GM18909 (cell line): ENCODE results near the gene FGF22.
A peak's percentile ranks its signal among the peaks of the same experiment; 100 is the strongest.
"Not testable (repeated sequence)": the region's sequence is repeated elsewhere in the genome, so short reads cannot be mapped to it uniquely, and the experiment has no call there.

ENCODE experiments used
- ATAC-seq: cut with Tn5 transposase; IDR thresholded peaks from one replicate; pipeline ENCODE4 v1.9.1; 2021; ENCODE audit warnings: mild to moderate bottlenecking; ENCODE audit not compliant: unreplicated experiment, poor library complexity

Gene FGF22

DNA sequence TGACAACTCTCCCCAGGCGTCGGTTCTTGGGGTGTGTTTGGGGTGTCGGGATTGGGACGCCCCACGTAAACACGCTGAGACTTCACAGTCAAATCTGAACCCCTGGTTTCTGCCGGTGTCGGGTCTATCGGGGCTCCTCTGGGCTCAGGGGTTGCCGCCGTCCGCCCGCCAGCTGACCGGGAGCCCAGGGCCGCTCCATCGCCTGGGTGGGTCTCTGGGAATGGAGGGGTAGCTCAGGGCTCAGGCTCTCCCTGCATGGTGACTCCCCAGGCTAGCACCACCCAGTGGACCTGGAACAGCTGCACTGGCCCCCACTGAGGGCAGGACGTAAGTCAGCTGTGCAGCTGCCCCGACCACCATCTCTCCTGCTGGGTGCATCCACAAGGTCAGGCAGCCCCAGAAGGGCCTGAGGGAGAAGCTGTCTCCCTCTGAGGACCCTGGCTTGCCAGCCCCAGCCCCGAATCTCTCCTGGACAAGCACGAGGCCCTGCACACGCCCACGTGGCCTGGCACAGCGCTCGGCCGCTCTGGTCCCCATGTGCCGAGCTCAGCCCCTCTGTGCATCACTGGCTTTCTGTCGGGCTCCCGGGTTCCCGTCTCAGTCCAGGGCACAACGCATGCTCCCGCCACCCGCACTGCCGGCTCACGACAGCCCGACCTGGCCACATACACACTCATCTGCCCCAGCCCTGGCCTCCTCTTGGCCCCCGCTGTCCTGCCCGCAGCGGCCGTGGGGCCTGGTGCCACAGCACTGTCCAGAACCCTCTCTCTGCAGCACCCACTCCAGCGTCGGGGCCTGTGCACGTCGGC, 17.3 kb downstream of the FGF22 start:
- ATAC-seq, result no peak

DNA sequence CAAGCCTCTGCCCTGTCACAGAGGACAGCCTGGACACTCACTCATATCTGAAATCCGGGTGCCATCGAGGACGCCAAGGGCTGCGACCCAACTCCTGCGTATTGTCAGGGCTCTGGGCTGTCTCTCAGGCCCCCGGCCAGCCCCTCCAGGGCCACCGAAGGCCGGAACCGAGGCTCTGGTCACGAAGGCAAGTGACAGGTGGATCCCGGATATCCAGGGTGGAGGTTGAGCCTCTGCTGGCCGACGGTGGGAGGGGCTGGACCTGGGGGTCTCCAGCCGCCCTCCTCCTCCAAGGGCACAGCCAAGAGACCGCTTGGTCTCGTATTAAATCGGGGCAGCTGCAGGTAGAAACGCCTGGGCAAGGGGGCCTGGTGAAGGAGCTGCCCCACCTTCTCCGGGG, 17.9 kb downstream of the FGF22 start:
- no peak for ATAC-seq

DNA sequence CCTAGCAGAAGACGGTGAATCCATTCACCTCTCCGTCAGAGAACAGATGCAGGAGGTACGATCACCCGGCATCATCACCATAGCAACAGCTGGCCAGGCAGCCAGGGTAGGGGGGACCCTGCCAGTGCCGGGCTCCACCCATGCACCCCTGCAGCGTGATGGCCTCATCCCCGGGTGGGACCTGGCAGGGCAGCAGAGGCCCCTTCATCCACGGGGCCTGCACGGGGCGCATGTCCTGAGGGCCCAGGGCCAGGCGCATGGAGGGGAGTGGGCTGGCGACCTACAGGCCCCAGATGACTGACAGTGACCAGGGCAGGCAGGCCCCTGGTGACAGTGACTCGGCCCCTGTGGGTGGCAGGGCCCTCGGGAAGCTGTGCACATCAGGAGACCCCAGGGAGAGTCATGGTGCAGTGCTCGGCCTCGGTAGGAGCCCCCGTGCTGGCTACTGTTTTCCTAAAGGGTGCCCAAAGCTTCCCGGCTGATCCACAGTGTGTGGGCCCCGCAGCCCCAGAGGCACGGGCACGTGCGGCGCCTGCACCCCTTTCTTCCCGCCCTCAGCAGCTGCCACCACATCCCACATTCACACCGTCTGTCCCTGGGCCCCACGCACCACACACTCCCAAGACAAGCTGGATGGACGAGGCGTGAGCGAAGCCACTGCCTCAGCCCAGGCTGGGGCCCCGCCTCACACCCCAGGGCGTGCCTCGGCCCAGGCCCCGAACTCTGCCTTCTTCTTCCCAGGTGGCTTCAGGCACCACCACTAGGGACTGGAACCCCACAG, 18.6 kb downstream of the FGF22 start:
- no peak for ATAC-seq

DNA sequence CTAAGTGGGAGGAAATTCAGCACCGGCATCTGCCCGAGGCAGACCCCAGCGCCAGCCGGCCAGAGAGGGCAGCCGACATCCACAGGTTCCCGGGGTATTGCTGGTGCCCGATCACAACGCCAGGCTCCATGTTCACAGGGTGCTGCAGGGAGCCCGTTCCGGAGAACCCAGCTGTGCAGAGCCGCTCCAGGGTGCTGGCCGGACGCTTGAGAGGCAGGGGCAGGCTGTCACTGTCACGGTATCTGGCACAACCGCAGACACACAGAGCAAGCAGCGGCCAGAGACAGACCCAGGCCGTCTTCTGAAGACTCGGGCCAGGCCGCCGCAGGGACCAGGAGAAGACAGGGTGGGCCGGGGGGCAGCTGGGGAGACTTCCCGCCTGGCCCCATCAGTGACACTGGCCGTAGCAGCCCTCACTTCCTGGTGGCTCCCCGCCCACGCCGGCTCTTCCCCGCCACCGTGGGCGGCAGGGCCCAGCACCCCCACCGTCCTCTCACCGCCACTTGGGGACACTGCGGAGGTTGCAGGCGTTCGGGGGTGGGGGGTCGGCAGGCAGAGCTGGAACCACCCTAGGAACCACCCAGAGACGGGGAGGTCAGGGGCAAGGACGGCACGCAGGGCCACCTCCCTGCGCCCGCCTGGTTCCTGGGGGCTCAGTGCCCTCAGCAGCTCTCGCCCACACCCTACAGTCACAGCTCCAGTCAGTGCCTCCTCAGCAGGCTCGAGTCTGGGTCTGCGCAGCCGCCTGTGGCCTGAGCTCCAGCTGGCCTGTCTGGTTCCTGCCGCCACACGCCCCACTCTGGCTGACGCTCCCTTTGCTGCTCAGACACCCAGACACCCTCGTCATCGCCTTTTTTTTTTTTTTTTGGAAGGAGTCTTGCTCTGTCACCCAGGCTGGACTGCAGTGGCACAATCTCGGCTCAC, 19.5 kb downstream of the FGF22 start:
- no peak for ATAC-seq

DNA sequence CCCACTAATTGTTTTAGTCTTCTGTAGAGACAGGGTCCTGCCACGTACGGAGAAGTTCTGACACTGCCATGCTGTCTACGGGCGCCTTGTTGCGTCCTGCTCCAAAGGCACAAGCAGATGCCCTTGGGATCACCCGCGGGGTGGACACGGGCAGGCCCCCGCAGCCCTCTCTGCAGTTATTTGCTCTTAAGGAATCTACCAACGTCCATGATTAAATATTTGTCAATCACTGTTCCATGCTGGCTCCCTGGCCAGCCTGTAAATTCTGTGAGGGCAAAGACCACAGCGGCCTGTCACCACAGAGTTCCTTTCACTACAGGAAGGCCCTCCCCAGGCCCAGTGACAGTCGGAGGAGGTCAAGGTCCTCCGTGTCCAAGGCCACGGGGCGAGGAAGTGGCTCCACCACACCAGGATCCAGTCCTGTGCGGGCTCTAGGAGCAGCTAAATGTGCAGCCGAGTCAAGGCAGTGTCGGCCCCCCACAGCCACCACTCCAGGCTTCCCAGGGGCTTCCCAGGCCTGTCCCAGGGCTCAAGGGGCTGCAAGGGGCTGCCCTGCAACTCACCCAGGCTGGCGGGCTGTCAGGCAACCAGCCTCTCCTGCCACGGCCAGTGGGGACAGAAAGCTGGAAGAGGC, 21.2 kb downstream of the FGF22 start:
- ATAC-seq, result no peak

GRCh38 chr19:661427-662196, 21.9 kb downstream of the FGF22 start:
- ATAC-seq, result no peak

DNA sequence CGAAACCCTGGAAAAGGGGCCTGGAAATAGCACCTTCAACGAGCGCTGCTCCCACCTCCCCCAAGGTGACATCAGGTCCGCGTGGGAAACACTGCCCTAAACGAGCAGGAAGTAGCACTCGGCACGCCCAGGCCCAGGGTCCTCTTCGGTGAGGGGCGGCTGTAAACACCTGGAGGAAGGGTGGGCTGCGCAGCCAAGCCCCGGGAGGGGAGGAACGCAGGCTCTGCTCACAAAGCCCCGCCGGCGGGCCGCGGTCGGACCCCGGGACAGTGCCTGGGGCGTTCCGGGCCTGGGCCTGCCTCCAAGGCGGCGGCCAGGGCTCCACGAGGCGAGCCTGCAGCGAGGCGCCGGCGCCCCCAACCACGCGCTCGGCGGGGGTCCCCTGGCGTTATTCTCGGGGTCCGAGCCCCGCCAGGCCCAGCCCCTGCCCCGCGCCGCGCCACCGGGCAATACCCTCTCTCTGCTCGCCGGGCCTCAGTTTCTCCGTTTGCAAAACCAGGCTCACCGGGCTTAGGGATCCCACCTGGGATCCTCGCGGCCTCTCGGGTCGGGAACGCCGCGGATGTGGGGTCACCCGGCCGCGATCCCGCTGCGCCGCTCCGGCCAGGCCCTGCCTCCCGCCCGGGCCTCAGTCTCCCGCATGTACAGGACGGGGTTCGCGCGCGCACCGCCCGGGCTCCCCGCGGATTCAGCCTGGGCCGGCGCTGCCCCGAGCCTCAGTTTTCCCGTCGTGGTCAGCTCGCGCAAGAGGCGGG, 22.7 kb downstream of the FGF22 start:
- peak; percentile 15 for ATAC-seq

DNA sequence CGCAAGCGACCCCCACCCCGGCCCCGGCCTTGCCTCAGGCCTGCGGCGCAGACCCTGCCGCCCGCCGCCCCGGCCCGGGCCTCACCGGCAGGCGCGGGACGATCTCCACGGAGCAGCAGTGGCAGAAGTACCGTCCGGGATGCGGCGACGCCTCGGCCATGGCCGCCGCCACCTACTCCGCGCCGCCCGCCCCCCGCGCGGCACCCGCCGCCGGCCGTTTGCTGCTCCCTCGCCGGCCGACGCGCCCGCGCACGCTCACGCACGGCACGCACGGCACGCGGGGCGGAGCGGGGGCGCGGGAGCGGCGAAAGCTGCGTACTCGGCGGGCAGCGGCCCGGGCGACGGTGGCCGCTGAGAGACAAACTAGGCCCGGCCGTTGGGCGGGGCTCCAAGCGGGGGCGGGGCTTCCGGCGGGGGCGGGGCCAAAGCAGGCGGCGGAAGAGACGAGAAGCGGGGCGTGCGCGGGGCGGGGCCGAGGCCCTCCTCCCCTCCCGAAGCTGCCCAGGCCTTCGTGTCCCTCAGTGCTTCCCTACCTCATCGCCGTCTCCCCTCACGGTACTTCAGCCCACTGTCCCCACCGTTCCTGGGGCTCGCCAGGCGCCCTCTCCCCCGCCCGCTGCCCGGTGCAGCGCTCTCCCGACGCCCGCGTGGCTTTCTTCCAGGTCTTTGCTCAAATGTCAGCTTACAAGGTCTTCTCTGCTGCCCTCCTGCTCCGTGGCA, 23.4 kb downstream of the FGF22 start, which contains the start of gene RNF126:
RNF126 (minus strand) TSS at position 253 of the 720 bp plus-strand sequence; CDS start at position 160, 93 bp downstream.
- ATAC-seq, result peak; percentile 56

DNA sequence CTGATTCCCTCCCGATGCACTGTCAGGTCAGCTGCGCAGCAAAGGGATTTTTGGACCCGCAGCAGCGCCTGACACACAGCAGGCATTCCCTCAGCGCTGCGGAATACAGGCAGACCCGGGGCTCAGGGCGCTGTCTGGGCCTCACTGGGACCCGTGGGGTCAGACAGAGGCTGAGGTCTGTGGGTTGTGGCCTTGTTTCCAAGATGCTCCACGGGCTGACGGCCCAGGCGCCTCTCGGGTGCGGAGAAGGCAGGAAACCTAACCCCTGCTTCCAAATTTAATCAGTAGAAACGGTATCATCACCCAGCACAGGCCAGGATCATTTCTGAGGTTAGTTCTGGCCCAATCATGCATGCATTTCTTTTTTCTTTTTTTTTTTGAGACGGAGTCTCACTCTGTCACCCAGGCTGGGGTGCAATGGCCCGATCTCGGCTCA, 24.0 kb downstream of the FGF22 start:
- no peak for ATAC-seq

DNA sequence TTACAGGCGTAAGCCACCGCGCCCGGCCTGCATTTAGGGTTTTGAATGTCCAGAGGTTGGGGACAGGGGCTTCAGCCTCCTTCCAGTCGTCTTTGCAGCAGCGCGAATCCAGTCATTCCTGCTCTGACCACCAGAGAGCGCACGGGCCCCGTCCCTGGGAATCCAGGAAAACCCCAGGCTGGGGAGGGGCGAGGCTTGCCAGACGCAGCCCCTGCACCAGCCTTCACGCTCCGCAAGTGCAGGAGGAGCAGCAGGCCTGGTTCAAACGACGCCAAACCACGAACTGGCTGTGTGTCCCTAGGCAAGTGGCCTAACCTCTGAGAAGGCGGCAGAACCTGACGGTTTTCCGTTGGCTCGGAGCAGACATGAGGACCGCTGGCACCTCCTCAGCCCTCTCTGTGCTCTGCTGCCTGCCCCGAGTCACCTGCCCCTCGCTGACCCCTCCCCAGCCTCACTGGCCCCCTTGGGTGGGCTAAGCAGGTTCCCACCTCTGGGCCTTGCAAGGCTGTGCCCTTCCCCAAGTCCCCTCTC, 25.3 kb downstream of the FGF22 start:
- ATAC-seq, result no peak

DNA sequence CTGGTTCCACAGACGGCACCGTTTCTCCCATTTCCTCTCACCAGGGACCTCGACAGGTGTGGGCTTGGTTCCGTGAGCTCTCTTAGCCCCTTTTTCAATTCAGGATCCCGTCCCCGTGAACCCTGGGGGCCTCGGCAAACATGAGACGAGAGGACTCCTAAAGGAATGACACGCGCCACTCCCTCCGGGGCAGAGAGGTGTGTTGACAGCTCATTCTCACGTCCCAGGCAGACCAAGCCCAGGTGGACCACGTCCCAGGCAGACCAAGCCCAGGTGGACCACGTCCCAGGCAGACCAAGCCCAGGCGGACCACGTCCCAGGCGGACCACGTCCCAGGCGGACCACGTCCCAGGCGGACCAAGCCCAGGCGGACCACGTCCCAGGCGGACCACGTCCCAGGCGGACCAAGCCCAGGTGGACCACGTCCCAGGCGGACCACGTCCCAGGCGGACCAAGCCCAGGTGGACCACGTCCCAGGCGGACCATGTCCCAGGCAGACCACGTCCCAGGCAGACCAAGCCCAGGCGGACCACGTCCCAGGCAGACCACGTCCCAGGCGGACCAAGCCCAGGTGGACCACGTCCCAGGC, 27.4 kb downstream of the FGF22 start:
- ATAC-seq, result not testable (repeated sequence)

- not testable (repeated sequence) for ATAC-seq
Measured at GRCh38 chr19:668675-669434, 29.2 kb downstream of the FGF22 start.

DNA sequence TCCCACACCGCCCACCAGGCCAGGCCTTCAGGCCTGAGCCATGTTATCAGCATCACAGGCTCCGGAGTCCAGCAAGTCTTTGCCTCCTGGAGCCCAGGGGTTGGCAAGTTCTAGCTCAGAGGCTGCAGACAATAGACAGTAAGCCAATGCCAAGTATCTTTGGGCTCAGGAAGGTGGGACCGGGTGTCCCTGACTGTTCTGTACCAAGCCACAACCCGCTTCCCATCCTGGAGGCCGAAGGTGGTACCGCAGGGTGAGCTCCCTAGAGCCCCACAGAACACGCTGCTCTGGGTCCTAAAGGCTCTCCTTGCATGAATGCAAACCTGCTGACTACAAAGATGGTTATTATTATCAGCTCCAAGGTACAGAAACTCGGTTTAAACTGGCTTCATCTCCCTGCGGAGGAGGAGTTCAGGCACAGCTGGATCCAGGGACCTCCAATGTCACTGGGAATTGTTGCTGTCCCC, 31.0 kb downstream of the FGF22 start:
- ATAC-seq, result no peak

- ATAC-seq, result no peak
Measured at GRCh38 chr19:674282-675151, 34.8 kb downstream of the FGF22 start.

- no peak for ATAC-seq
Measured at GRCh38 chr19:676007-676338, 36.3 kb downstream of the FGF22 start.
